Upper lobe of right lung (tissue), 1 donor: ENCODE results near the gene EPX. TPM values are rescaled to one million over a fixed set of nuclear protein-coding genes. Genes with fewer than 3 reads are reported as not detected.

Experiments
- ATAC-seq: fragments of 200-7000 bp; cut with Tn5 transposase; one replicate; pipeline ENCODE4 v1.9.1; 2020; ENCODE audit warnings: mild to moderate bottlenecking, moderate library complexity
- DNase-seq: peaks from one replicate; pipeline ENCODE4 v3.0.0-alpha.2; 2020
- H3K27ac ChIP-seq: fragments of 200-600 bp; one replicate; pipeline ENCODE4 v1.8.0; 2022
- H3K27me3 ChIP-seq: fragments of 200-600 bp; one replicate; pipeline ENCODE4 v1.8.0; 2022; ENCODE audit warnings: mild to moderate bottlenecking
- H3K36me3 ChIP-seq: fragments of 200-600 bp; one replicate; pipeline ENCODE4 v1.8.0; 2022
- H3K4me1 ChIP-seq: fragments of 200-600 bp; one replicate; pipeline ENCODE4 v1.8.0; 2022
- H3K4me3 ChIP-seq: fragments of 200-600 bp; one replicate; pipeline ENCODE4 v1.8.0; 2022; ENCODE audit warnings: mild to moderate bottlenecking
- H3K9me3 ChIP-seq: fragments of 200-600 bp; one replicate; pipeline ENCODE4 v1.8.0; 2022
- CTCF ChIP-seq: fragments of 200-600 bp; IDR thresholded peaks from one replicate; pipeline ENCODE4 v1.8.0; 2022; ENCODE audit warnings: antibody characterized with exemption
- intact Hi-C: fragments of 100-400 bp; cut with DNase I; formaldehyde crosslinking; loops from one replicate; pipeline ENCODE4 v1.11.0; 2022
- total RNA-seq: library from RNA; stranded (reverse); fragmentation: NEBNext Ultra II Directional; extraction: Animal tissue kit (Norgen Biotek cat#: 25700); gene quantifications from one replicate; pipeline ENCODE4 v1.2.1, GENCODE V29; 2021
- donor health status: DM: no; HTN: yes; CAD: no; lungs with severe emphysema.

EPX gene
- total RNA-seq, 1 donor from 2014 or later, result not detected

GRCh38 chr17:58229384-58229783, 36.9 kb downstream of the EPX start:
- intact Hi-C loops, result no loop called here
- H3K4me3 ChIP-seq, result no peak overlapping the region
- no peak for ATAC-seq
- H3K36me3 ChIP-seq, result no peaks in the 10 kb centered on the region
- no peaks in the 10 kb centered on the region for H3K9me3 ChIP-seq
- peaks cover 4% of the 10 kb centered on the region for H3K4me1 ChIP-seq
- H3K27me3 ChIP-seq, result peaks cover 5% of the 10 kb centered on the region
- TF ChIP-seq CTCF, result no peak
- DNase-seq, result no peak
- H3K27ac ChIP-seq, result no peak overlapping the region

- no peak for ATAC-seq
- Histone ChIP-seq H3K4me1 (peaks cover 4% of the 10 kb centered on the region), H3K36me3 (no peaks in the 10 kb centered on the region), H3K4me3 (no peak overlapping the region), H3K27me3 (peaks cover 5% of the 10 kb centered on the region), H3K27ac (no peak overlapping the region), H3K9me3 (no peaks in the 10 kb centered on the region)
- no peak for TF ChIP-seq CTCF
- intact Hi-C loops, result no loop called here
- DNase-seq, result no peak
Observed at GRCh38 chr17:58229881-58230280, 37.4 kb downstream of the EPX start.

GRCh38 chr17:58231641-58232040, 39.1 kb downstream of the EPX start:
- Histone ChIP-seq H3K27ac (no peak overlapping the region), H3K4me1 (peaks cover 4% of the 10 kb centered on the region), H3K4me3 (no peak overlapping the region), H3K9me3 (no peaks in the 10 kb centered on the region), H3K36me3 (no peaks in the 10 kb centered on the region), H3K27me3 (peaks cover 10% of the 10 kb centered on the region)
- no peak for ATAC-seq
- intact Hi-C loops, result no loop called here
- no peak for TF ChIP-seq CTCF
- no peak for DNase-seq

GRCh38 chr17:58232707-58233156, 40.2 kb downstream of the EPX start:
- H3K36me3 ChIP-seq, result no peaks in the 10 kb centered on the region
- peaks cover 10% of the 10 kb centered on the region for H3K27me3 ChIP-seq
- peak; percentile 97 for ATAC-seq
- H3K27ac ChIP-seq, result no peak overlapping the region
- peak; percentile 70 for DNase-seq
- peaks cover 4% of the 10 kb centered on the region for H3K4me1 ChIP-seq
- H3K4me3 ChIP-seq, result peak overlapping the region; percentile 4
- TF ChIP-seq CTCF, result no peak
- H3K9me3 ChIP-seq, result no peaks in the 10 kb centered on the region
- intact Hi-C loops, result no loop called here

- DNase-seq (no peak), ATAC-seq (peak; percentile 64)
- Histone ChIP-seq H3K27ac (no peak overlapping the region), H3K27me3 (peaks cover 10% of the 10 kb centered on the region), H3K4me1 (peaks cover 4% of the 10 kb centered on the region), H3K4me3 (no peak overlapping the region), H3K36me3 (no peaks in the 10 kb centered on the region), H3K9me3 (no peaks in the 10 kb centered on the region)
- intact Hi-C loops, result no loop called here
- TF ChIP-seq CTCF, result no peak
Observed at GRCh38 chr17:58233543-58233942, 41.0 kb downstream of the EPX start.

- no peak for ATAC-seq
- no peak for TF ChIP-seq CTCF
- H3K4me3 ChIP-seq, result no peak overlapping the region
- no peak for DNase-seq
- H3K9me3 ChIP-seq, result no peaks in the 10 kb centered on the region
- H3K36me3 ChIP-seq, result no peaks in the 10 kb centered on the region
- no peak overlapping the region for H3K27ac ChIP-seq
- peaks cover 10% of the 10 kb centered on the region for H3K27me3 ChIP-seq
- intact Hi-C loops, result no loop called here
- peaks cover 4% of the 10 kb centered on the region for H3K4me1 ChIP-seq
Observed at GRCh38 chr17:58234512-58234911, 42.0 kb downstream of the EPX start.
